ENCODE results near the gene GPC6.

GPC6 gene

GRCh38 chr13:93325303-93326233 lies 99.0 kb downstream of the GPC6 start:
- no peak for DNase-seq

GRCh38 chr13:93326234-93326811 lies 99.7 kb downstream of the GPC6 start:
- DNase-seq: no peak

- no peak for DNase-seq
Observed at GRCh38 chr13:93328943-93329342, 102.3 kb downstream of the GPC6 start.

GRCh38 chr13:93336728-93337127 lies 110.1 kb downstream of the GPC6 start:
- DNase-seq: no peak

- DNase-seq: no peak
Observed at GRCh38 chr13:93338030-93338429, 111.4 kb downstream of the GPC6 start.

- DNase-seq: no peak
Observed at GRCh38 chr13:93338906-93339305, 112.3 kb downstream of the GPC6 start.

- DNase-seq: no peak
Observed at GRCh38 chr13:93339550-93339949, 112.9 kb downstream of the GPC6 start.

GRCh38 chr13:93341517-93341916 lies 114.9 kb downstream of the GPC6 start:
- DNase-seq: no peak

GRCh38 chr13:93343097-93343496 lies 116.5 kb downstream of the GPC6 start:
- DNase-seq: no peak

GRCh38 chr13:93344048-93344705 lies 117.6 kb downstream of the GPC6 start:
- no peak for DNase-seq

- DNase-seq: no peak
Observed at GRCh38 chr13:93345024-93345423, 118.4 kb downstream of the GPC6 start.

- no peak for DNase-seq
Observed at GRCh38 chr13:93345770-93346169, 119.2 kb downstream of the GPC6 start.

- no peak for DNase-seq
Observed at GRCh38 chr13:93352616-93353015, 126.0 kb downstream of the GPC6 start.

GRCh38 chr13:93355094-93355493 lies 128.5 kb downstream of the GPC6 start:
- peak; percentile 8 for DNase-seq

GRCh38 chr13:93356469-93356868 lies 129.9 kb downstream of the GPC6 start:
- DNase-seq: no peak

GRCh38 chr13:93360021-93360420 lies 133.4 kb downstream of the GPC6 start:
- no peak for DNase-seq

GRCh38 chr13:93361703-93362102 lies 135.1 kb downstream of the GPC6 start:
- no peak for DNase-seq

GRCh38 chr13:93364166-93364565 lies 137.6 kb downstream of the GPC6 start:
- DNase-seq: no peak

GRCh38 chr13:93368296-93368695 lies 141.7 kb downstream of the GPC6 start:
- no peak for DNase-seq

GRCh38 chr13:93368718-93369117 lies 142.1 kb downstream of the GPC6 start:
- no peak for DNase-seq

- DNase-seq: no peak
Observed at GRCh38 chr13:93372856-93373255, 146.2 kb downstream of the GPC6 start.

GRCh38 chr13:93375491-93375890 lies 148.9 kb downstream of the GPC6 start:
- DNase-seq: no peak

GRCh38 chr13:93377196-93377595 lies 150.6 kb downstream of the GPC6 start:
- no peak for DNase-seq

- no peak for DNase-seq
Observed at GRCh38 chr13:93378184-93378583, 151.6 kb downstream of the GPC6 start.
